GM12878 (cell line): Measurements from ENCODE around the gene SMG6. TPM values are rescaled to one million over a fixed set of nuclear protein-coding genes. Genes with fewer than 3 reads are reported as not detected.

Experiments used
- ETV6 ChIP-seq, 2 experiments: fragments of 450-650 bp in 1 of 2; IDR thresholded peaks in 1 of 2; conservative IDR thresholded peaks in 1 of 2; 2 replicates each; pipeline ENCODE4 v1.6.1; 2014; ENCODE audit warnings: antibody characterized with exemption in 1 of 2, borderline replicate concordance in 1 of 2, low read depth in 1 of 2, mild to moderate bottlenecking in 1 of 2, moderate library complexity in 1 of 2
- NR2F1 ChIP-seq: fragments of 450-650 bp; conservative IDR thresholded peaks from 2 replicates; pipeline ENCODE4 v1.6.1; 2017; ENCODE audit warnings: mild to moderate bottlenecking
- PAX8 ChIP-seq: fragments of 450-650 bp; IDR thresholded peaks from 2 replicates; pipeline ENCODE4 v1.6.1; 2017; ENCODE audit warnings: mild to moderate bottlenecking, moderate library complexity
- TAF1 ChIP-seq: IDR thresholded peaks from 2 replicates; pipeline ENCODE4 v1.6.1; 2011; ENCODE audit warnings: mild to moderate bottlenecking, low read depth, low read length, borderline replicate concordance
- polyA plus RNA-seq, 11 experiments: library from polyadenylated mRNA; depleted of rRNA in 4 of 11; unstranded in 6 of 11; stranded (reverse) in 5 of 11; fragments of >200 nt; fragmentation: Nextera tagmentation in 4 of 11; fragmentation: Illumina TruSeq in 1 of 11; extraction: Ambion mirVana in 4 of 11; extraction: Trizol in 1 of 11; gene quantifications; 1 replicate in 1 of 11; 2 replicates in 10 of 11; pipeline versions ENCODE4 v1.2.1 to v1.2.3, GENCODE V29; 2011 to 2016; ENCODE audit warnings: inconsistent platforms in 2 of 11, missing spikeins in 2 of 11, low read depth in 1 of 11
- total RNA-seq, 4 experiments: library from RNA; depleted of rRNA in 3 of 4; stranded (reverse); fragments of >200 nt in 3 of 4; fragmentation: Illumina TruSeq in 1 of 4; extraction: Trizol in 1 of 4; gene quantifications; 2 replicates each; pipeline versions ENCODE4 v1.2.1 to v1.2.3, GENCODE V29; 2013 to 2021
- TF ChIP-seq, protein P1 (sequence below): fragments of 450-650 bp; IDR thresholded peaks from 2 replicates; pipeline ENCODE4 v1.6.1; 2017; ENCODE audit warnings: low read depth, mild to moderate bottlenecking, moderate library complexity
- TF ChIP-seq, protein P2 (sequence below): fragments of 450-650 bp; IDR thresholded peaks from 2 replicates; pipeline ENCODE4 v1.6.1; 2017; ENCODE audit warnings: mild to moderate bottlenecking, moderate library complexity

The SMG6 gene
- total and polyA plus RNA-seq, 10 of the 15 experiments (the other 5 are each of a cell fraction or from before 2014, with no cell fraction given), result 0.58 to 28.7 (median 15.7) TPM

DNA sequence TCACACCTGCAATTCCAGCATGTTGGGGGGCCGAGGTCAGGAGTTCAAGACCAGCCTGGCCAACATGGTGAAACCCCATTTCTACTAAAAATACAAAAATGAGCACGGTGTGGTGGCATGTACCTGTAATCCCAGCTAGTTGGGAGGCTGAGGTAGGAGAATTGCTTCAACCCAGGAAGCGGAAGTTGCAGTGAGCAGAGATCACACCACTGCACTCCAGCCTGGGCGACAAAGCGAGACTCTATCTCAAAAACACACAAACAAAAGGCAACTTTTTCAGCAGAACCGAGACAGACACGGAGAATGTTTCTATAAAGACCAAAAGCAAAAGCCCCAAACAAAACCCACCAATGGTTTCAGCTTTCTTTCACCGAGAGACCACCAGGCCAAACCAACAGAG, 44.8 kb downstream of the SMG6 start (continued):
- peak in 1 of 2 experiments; percentile 24; a peak in 1 of 4 replicates for TF ChIP-seq ETV6 (conservative IDR thresholded peaks at IDR 0.05 in 1 of 2, IDR thresholded peaks at IDR 0.05 in 1 of 2; ENCODE audit: borderline replicate concordance in 1 of 2, low read depth in 1 of 2)
- TF ChIP-seq, protein P1, sequence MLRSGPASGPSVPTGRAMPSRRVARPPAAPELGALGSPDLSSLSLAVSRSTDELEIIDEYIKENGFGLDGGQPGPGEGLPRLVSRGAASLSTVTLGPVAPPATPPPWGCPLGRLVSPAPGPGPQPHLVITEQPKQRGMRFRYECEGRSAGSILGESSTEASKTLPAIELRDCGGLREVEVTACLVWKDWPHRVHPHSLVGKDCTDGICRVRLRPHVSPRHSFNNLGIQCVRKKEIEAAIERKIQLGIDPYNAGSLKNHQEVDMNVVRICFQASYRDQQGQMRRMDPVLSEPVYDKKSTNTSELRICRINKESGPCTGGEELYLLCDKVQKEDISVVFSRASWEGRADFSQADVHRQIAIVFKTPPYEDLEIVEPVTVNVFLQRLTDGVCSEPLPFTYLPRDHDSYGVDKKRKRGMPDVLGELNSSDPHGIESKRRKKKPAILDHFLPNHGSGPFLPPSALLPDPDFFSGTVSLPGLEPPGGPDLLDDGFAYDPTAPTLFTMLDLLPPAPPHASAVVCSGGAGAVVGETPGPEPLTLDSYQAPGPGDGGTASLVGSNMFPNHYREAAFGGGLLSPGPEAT, result 0 out of 2 replicates have a peak, but pooled peaks have one; percentile 17
- TF ChIP-seq PAX8, result 0 out of 2 replicates have a peak, but pooled peaks have one; percentile 14
- 0 out of 2 replicates have a peak, but pooled peaks have one; percentile 36 for TF ChIP-seq NR2F1
- TF ChIP-seq, protein P2, sequence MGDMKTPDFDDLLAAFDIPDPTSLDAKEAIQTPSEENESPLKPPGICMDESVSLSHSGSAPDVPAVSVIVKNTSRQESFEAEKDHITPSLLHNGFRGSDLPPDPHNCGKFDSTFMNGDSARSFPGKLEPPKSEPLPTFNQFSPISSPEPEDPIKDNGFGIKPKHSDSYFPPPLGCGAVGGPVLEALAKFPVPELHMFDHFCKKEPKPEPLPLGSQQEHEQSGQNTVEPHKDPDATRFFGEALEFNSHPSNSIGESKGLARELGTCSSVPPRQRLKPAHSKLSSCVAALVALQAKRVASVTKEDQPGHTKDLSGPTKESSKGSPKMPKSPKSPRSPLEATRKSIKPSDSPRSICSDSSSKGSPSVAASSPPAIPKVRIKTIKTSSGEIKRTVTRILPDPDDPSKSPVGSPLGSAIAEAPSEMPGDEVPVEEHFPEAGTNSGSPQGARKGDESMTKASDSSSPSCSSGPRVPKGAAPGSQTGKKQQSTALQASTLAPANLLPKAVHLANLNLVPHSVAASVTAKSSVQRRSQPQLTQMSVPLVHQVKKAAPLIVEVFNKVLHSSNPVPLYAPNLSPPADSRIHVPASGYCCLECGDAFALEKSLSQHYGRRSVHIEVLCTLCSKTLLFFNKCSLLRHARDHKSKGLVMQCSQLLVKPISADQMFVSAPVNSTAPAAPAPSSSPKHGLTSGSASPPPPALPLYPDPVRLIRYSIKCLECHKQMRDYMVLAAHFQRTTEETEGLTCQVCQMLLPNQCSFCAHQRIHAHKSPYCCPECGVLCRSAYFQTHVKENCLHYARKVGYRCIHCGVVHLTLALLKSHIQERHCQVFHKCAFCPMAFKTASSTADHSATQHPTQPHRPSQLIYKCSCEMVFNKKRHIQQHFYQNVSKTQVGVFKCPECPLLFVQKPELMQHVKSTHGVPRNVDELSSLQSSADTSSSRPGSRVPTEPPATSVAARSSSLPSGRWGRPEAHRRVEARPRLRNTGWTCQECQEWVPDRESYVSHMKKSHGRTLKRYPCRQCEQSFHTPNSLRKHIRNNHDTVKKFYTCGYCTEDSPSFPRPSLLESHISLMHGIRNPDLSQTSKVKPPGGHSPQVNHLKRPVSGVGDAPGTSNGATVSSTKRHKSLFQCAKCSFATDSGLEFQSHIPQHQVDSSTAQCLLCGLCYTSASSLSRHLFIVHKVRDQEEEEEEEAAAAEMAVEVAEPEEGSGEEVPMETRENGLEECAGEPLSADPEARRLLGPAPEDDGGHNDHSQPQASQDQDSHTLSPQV, result peak; percentile 41; the same call in 1 of the 2 replicates
- TF ChIP-seq TAF1, result 0 out of 2 replicates have a peak, but pooled peaks have one; percentile 26
